OCI-LY3 (cell line): ENCODE measurements around the gene ASIP.

Experiments used
- EZH2phosphoT487 ChIP-seq: fragments of 200-600 bp; shearing (Covaris generic); IDR thresholded peaks from 2 replicates; pipeline ENCODE4 v1.6.1; 2018; ENCODE audit warnings: antibody characterized with exemption, mixed run types, low read depth
- TF ChIP-seq, protein P1 (sequence below): fragments of 200-600, 300-600 bp; sonication (generic); IDR thresholded peaks from 2 replicates; pipeline ENCODE4 v1.5.1; 2014; ENCODE audit warnings: antibody characterized with exemption, low read length, low read depth

DNA sequence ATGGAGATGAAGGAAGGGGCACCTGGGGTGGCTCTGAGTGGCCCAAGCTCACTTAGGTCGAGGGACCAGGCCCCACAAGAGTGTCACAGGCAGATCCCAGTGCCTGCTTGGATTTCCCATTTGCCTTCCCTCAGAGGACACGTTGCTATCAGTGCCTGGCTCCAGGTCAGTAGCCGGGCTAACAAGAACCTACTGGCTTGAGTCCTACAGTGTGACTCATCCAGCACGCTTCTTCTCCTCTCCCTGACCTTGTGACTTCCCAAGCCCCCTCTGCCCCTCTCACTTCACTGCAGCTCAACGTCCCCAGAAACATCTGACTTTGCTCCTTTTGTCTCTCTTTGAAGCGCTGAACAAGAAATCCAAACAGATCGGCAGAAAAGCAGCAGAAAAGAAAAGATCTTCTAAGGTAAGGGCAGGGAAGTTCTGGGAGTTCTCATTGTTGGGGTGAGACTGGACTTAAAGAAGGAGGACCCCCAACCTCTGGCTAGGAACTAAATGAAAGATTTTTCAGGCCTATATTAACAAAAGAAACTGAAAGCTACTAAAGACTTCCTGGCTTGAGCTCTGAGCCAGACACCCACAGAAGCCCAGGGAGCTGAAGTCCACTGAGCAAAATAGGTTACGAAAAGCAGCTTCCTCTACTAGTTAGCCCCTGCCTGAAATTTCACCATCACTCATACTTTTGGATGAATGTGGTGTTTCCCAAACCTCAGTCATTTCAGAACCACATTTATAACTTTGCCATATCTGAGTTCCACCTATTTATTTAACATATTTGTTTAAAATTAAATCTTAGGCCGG is 21.5 kb downstream of the ASIP start:
- TF ChIP-seq, protein P1, sequence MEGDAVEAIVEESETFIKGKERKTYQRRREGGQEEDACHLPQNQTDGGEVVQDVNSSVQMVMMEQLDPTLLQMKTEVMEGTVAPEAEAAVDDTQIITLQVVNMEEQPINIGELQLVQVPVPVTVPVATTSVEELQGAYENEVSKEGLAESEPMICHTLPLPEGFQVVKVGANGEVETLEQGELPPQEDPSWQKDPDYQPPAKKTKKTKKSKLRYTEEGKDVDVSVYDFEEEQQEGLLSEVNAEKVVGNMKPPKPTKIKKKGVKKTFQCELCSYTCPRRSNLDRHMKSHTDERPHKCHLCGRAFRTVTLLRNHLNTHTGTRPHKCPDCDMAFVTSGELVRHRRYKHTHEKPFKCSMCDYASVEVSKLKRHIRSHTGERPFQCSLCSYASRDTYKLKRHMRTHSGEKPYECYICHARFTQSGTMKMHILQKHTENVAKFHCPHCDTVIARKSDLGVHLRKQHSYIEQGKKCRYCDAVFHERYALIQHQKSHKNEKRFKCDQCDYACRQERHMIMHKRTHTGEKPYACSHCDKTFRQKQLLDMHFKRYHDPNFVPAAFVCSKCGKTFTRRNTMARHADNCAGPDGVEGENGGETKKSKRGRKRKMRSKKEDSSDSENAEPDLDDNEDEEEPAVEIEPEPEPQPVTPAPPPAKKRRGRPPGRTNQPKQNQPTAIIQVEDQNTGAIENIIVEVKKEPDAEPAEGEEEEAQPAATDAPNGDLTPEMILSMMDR = no peak
- no peak for TF ChIP-seq EZH2phosphoT487
